ENCODE measurements around the gene BCAS3.

- TF ChIP-seq CTCF (IDR thresholded peaks at IDR 0.05) (no peak), ZFX (IDR thresholded peaks at IDR 0.05; ENCODE audit: borderline replicate concordance) (no peak)
Measured at GRCh38 chr17:61167075-61167474, 489.4 kb downstream of the BCAS3 start.
